Measurements from ENCODE around the gene ILF3. TPM values are rescaled to one million over a fixed set of nuclear protein-coding genes. Genes with fewer than 3 reads are reported as not detected.
A peak's percentile ranks its signal among the peaks of the same experiment; 100 is the strongest.

ILF3 gene
- total RNA-seq, 4 donors from 2014 or later: 101 to 237 (median 120) TPM

GRCh38 chr19:10713317-10713716 lies 59.2 kb downstream of the ILF3 start:
- DNase-seq (ENCODE audit: low spot score) (no peak), ATAC-seq (ENCODE audit: low FRiP score) (no peak)
- TF ChIP-seq CTCF (IDR thresholded peaks at IDR 0.05): no peak

- ATAC-seq (ENCODE audit: low FRiP score): no peak
- DNase-seq (ENCODE audit: low spot score): no peak
- no peak for TF ChIP-seq CTCF (IDR thresholded peaks at IDR 0.05)
Measured at GRCh38 chr19:10717054-10717355, 62.9 kb downstream of the ILF3 start.

GRCh38 chr19:10717356-10718204 lies 63.4 kb downstream of the ILF3 start, which contains the start of gene DNM2:
DNM2 (plus strand) TSS chr19:10718079; CDS start chr19:10718243, 164 bp downstream.
- DNase-seq (ENCODE audit: low spot score): peak; percentile 100
- peak in 2 of 3 donors; percentile 34 to 46 for TF ChIP-seq CTCF (IDR thresholded peaks at IDR 0.05)
- peak; percentile 96 for ATAC-seq (ENCODE audit: low FRiP score)

GRCh38 chr19:10718205-10719196 lies 64.4 kb downstream of the ILF3 start:
- DNase-seq (ENCODE audit: low spot score): no peak
- peak; percentile 5 for ATAC-seq (ENCODE audit: low FRiP score)
- no peak for TF ChIP-seq CTCF (IDR thresholded peaks at IDR 0.05)

- DNase-seq (ENCODE audit: low spot score): no peak
- no peak for ATAC-seq (ENCODE audit: low FRiP score)
- no peak for TF ChIP-seq CTCF (IDR thresholded peaks at IDR 0.05)
Measured at GRCh38 chr19:10719466-10719961, 65.4 kb downstream of the ILF3 start.

GRCh38 chr19:10720607-10721125 lies 66.5 kb downstream of the ILF3 start:
- TF ChIP-seq CTCF (IDR thresholded peaks at IDR 0.05): no peak
- ATAC-seq (ENCODE audit: low FRiP score): no peak
- DNase-seq (ENCODE audit: low spot score): no peak

All from omental fat pad (tissue), 4 donors.